HS-27A (cell line): ENCODE results near the gene DNMT3A.
"Not testable (repeated sequence)": the region's sequence is repeated elsewhere in the genome, so short reads cannot be mapped to it uniquely, and the experiment has no call there.

Experiments used
- DNase-seq: peaks from one replicate; pipeline ENCODE4 v3.0.0-alpha.2; 2012; ENCODE audit warnings: low read depth, missing footprints

Gene DNMT3A

GRCh38 chr2:25234738-25235137 is 107.0 kb downstream of the DNMT3A start:
- no peak for DNase-seq

DNA sequence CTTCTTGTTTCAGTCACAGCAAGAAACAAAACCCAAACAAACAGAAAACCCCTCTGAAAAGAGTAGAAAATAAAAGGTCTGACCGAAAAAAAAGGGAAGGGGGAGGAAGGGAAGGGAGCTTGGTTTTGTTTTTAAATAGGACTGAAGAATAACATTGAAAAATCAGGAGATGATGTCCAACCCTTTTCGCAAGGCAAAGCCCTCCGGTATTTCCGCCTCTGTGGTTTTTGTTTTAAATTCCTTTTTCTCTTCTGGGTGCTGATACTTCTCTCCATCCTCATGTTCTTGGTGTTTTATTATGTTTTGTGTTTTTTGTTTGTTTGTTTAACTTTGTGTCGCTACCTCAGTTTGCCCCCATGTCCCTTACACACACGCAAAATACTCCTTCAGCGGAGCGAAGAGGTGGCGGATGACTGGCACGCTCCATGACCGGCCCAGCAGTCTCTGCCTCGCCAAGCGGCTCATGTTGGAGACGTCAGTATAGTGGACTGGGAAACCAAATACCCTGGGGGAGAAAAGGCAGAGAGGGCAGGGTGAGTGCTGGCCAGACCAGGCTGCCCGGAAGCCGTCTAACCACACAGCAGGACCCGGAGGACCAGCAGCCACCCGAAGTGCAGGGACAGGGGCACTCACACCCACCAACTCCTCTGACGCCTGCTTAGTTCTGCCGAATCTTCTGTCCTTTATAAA is 107.7 kb downstream of the DNMT3A start:
- DNase-seq = no peak

GRCh38 chr2:25232248-25232825 is 109.4 kb downstream of the DNMT3A start:
- no peak for DNase-seq

GRCh38 chr2:25230948-25231311 is 110.8 kb downstream of the DNMT3A start:
- DNase-seq = no peak

GRCh38 chr2:25230198-25230947 is 111.4 kb downstream of the DNMT3A start:
- DNase-seq = no peak

- DNase-seq = no peak
Observed at GRCh38 chr2:25229279-25230197, 112.2 kb downstream of the DNMT3A start.

DNA sequence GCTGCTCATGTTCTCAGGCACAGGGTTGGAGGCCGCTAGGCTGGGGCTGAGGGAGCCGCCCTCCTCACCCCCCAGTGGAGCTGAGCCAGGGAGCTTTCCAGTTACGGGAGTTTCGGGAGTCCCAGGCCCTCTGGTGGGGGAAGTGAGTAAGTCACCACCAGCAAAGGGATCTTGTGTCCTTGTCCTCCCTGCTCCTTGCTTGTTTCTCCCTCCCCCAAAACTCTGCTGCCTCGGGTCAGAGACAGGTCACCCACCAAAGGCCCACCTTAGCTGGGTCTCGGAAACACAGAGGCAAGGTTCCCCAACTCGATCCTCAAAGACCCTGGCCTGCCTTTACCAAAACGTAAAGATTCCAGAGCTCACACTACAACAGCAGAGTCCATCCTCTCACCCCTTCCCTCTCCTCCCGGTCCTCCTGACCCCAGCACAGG is 112.9 kb downstream of the DNMT3A start:
- DNase-seq = peak; percentile 30

- DNase-seq = no peak
Observed at GRCh38 chr2:25227576-25227975, 114.1 kb downstream of the DNMT3A start.

DNA sequence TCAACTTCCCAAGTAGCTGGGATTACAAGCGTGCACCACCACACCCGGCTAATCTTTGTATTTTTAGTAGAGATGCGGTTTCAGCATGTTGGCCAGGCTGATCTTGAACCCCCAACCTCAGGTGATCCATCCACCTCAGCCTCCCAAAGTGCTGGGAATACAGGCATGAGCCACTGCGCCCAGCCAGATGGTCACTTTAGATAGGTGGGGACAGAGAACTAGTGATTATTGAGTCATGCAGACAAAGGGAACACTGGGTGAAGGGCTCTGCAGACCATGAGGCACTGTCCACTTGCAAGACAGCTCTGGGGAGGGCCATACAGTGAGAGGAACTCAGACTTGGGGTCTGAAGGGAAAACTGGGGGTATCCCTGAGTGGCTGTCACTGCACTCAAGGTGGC is 114.9 kb downstream of the DNMT3A start:
- no peak for DNase-seq

- no peak for DNase-seq
Observed at GRCh38 chr2:25222477-25223121, 119.1 kb downstream of the DNMT3A start.

DNA sequence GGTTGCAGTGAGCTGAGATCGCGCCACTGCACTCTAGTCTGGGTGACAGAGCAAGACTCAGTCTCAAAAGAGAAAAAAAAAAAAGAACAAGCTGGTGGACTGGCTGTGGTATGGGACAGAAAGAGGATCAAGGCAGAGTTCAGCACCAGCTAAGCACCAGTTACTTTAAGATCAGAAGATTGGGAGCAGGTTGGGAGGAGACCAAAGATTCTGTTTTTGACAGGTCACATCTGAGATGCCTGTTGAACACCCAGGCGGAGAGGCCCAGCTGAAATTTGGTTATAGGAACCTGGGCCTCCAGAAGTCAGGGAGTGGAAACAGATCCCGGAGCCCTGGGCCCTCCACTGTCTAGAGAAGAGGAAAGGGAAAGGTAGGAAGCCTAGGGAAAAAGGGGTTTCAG is 120.1 kb downstream of the DNMT3A start:
- DNase-seq = no peak

GRCh38 chr2:25220313-25220712 is 121.4 kb downstream of the DNMT3A start:
- no peak for DNase-seq

DNA sequence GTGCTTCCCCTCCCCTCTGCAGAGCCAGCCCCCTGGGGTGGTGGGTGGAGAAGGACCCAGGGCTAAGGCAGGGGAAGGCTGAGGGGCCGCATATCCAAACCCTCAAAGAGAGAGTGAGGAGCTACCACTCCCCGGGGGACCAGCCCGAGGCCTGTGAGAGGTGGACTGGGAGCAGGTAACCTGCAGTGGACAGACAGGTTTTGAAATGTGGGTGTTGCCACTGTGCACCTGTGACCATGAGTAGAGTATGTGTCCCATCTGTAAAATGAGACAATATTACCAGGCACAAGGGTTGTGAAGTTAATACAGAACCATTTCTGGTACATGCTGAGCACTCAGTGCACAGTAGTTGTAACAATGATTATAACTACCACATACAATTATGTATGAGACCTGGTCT is 122.1 kb downstream of the DNMT3A start:
- DNase-seq = no peak

GRCh38 chr2:25218100-25218499 is 123.6 kb downstream of the DNMT3A start:
- no peak for DNase-seq

DNA sequence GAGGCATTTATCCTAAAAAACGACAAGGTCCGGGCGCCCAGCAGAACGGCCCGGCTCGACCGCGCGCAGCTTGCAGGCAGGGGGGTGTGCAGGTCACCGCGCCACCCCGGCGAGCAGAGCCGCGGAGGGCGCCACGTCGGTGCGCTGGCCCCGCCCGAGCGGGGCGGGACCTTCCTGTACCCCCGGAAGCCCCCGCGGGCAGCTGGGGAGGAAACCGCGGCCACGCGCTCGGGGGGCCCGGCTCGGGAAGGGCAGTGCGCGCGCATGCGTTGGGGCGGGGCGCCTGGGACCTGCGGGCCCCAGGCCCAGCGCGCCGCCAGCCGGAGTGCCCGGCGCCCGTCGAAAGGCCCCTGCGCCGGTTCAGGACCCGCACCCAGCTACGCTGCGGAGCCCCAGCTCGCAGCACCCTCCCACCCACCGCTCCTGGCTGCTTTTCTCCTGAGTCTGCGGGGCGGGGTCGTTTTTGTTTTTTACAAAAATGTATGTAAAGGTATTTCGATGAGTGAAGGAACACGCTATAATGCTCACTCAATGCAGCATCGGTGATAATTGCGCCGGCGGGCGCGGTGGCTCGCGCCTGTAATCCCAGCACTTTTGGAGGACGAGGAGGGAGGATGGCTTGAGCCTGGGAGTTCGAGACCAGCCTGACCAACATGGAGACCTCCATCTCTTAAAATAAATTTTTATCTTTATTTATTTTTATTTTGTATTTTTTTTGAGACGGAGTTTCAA is 125.6 kb downstream of the DNMT3A start:
- no peak for DNase-seq

GRCh38 chr2:25215232-25215631 is 126.5 kb downstream of the DNMT3A start:
- no peak for DNase-seq

DNA sequence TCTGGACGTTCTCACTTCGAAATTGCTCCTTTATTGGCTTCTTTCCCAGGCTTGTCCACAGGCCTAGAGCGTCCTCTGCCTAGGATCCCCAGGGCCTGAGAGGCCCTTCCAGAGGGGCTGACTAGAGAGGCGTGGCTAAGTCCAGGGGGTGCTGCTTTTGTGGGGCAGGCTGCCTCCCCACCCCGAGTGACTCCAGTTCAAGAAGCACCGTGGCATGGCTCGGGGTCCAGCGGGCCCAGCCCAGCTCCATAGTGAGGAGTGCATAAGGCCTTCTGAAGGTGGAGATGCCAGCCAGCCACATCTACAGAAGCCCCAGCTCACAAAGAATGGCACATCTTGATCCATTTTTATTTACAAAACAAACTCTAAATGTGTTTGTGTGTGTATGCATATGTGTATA is 128.5 kb downstream of the DNMT3A start:
- DNase-seq = no peak

DNA sequence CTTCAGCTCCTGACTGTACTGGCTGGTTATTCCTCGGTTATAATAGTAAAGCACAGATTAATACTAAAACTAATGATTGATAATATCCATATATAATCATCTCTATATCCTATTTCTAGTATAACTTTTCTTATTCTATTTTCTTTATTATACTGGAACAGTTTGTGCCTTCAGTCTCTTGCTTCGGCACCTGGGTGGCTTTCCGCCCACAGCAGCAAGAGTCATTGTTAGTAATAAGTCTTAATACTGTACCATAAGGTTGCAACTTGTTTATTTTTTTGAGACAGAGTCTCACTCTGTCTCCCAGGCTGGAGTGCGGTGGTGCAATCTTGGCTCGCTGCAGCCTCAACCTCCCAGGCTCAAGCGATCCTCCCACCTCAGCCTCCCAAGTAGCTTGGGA is 130.8 kb downstream of the DNMT3A start:
- DNase-seq = not testable (repeated sequence)

DNA sequence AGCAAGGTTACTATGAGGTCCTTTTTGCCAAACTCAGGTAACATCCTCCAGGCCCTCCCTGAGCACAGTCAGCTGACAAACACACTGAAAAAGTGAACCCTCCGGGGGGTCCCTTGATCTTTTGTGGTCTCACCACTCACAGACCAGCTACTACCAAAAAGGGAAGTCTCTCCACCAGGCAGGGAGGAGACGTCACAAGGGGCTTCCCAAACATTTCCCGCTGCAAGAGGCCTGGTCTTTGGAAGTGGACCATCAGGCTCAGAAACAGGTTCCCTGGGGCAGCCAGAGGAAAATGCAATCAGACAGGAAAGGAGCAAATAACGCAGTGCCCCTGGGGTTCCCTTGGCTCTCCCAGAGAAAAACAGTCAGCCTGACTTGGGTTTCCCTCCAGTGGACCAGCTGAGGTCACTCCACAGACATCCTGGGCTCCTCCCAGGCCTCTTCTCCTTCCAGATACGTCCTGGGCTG is 134.6 kb downstream of the DNMT3A start:
- no peak for DNase-seq

- no peak for DNase-seq
Observed at GRCh38 chr2:25204190-25204838, 137.4 kb downstream of the DNMT3A start.
